ENCODE measurements around the gene COPG2.
"Not testable (repeated sequence)": the region's sequence is repeated elsewhere in the genome, so short reads cannot be mapped to it uniquely, and the experiment has no call there.

The COPG2 gene

DNA sequence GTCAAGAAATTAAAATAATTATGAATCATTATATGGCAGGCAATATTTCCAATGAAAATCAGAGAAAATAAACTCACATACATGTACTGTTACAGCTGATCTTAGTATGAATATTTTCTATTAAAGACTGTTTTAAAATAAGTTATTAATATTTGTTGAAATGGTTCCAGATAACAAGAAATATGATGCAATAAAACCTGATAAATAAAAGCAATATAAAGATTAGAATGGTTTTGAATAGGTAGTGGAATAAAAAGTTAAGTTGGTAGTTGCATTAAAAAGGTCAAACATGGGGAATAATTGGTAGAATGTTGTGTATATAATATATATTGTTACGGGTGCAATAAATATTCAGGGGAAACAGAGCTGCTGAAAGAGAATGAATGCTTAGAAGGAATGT, 124.2 kb downstream of the COPG2 start:
- H3K4me3 ChIP-seq (ENCODE audit: low read depth, low read length), result no peak overlapping the region
- TF ChIP-seq, protein P1, sequence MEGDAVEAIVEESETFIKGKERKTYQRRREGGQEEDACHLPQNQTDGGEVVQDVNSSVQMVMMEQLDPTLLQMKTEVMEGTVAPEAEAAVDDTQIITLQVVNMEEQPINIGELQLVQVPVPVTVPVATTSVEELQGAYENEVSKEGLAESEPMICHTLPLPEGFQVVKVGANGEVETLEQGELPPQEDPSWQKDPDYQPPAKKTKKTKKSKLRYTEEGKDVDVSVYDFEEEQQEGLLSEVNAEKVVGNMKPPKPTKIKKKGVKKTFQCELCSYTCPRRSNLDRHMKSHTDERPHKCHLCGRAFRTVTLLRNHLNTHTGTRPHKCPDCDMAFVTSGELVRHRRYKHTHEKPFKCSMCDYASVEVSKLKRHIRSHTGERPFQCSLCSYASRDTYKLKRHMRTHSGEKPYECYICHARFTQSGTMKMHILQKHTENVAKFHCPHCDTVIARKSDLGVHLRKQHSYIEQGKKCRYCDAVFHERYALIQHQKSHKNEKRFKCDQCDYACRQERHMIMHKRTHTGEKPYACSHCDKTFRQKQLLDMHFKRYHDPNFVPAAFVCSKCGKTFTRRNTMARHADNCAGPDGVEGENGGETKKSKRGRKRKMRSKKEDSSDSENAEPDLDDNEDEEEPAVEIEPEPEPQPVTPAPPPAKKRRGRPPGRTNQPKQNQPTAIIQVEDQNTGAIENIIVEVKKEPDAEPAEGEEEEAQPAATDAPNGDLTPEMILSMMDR (IDR thresholded peaks at IDR 0.05; ENCODE audit: insufficient read depth, low read depth, low read length, missing control alignments), result no peak
- no peak for DNase-seq (ENCODE audit: low read depth)

DNA sequence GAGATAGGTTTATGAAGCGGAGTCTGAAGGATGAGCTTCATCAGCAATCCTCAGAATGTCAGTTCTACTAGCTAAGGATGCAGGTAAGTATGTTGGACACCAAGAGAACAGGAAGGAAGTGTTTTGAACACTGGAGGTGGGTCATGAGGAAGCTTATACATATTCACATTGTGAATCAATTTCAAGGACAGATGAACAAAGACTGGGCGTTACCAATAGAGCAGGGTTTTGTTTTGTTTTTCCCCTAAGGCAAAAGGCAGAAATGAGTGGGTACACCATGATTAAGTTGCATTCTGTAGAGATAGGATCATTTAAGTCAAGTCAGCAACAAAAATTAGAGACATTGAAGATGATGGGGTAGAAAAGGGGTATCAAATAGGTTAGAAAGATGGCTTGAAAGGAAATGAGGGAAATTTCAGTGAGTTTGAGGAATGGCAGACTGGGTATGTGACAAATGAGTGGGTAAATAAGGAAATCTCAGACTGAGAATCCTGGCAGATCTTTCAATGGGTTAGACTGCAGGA, 125.0 kb downstream of the COPG2 start:
- H3K4me3 ChIP-seq (ENCODE audit: low read depth, low read length), result no peak overlapping the region
- no peak for DNase-seq (ENCODE audit: low read depth)
- TF ChIP-seq, protein P1 (IDR thresholded peaks at IDR 0.05; ENCODE audit: insufficient read depth, low read depth, low read length, missing control alignments), result no peak

DNA sequence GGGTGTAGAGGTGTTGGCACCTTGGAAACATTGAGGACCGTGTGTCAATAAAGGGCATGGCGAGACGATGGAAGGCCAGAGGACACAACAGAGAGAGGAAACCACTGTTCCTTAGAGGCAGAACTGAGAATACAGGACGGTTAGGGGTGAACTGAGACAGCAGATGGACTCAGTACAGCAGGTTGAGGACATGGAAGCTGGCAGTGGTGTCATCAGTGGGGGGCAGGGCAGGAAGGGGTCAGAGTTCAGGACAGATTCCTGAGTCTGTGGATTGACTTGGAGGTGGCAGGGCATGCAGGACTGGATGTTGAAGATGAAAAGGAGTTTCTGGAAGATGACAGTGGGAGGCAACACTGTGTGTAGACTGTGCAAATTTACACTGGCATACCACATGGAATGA, 126.3 kb downstream of the COPG2 start:
- not testable (repeated sequence) for DNase-seq (ENCODE audit: low read depth); H3K4me3 ChIP-seq (ENCODE audit: low read depth, low read length)

DNA sequence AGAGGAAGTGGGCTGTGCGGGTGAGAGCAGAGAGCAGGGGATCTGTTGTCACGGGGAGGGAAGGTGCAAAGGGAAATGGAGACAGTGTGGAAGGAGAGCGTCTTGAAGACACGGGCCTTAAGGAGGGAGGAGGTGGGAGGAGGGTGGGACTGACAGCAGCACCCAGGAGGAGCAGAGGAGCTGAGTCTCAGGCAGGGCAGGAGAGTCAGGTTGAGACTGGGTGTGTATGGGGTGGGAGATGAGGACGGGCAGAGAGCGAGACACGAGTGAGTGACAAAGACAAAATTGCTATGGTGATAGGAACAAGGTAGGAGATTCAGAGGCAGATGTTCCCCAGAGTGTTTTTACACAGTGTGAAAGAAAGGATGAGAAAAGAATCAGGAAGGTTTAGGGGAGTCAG, 127.3 kb downstream of the COPG2 start:
- DNase-seq (ENCODE audit: low read depth); H3K4me3 ChIP-seq (ENCODE audit: low read depth, low read length): not testable (repeated sequence)

DNA sequence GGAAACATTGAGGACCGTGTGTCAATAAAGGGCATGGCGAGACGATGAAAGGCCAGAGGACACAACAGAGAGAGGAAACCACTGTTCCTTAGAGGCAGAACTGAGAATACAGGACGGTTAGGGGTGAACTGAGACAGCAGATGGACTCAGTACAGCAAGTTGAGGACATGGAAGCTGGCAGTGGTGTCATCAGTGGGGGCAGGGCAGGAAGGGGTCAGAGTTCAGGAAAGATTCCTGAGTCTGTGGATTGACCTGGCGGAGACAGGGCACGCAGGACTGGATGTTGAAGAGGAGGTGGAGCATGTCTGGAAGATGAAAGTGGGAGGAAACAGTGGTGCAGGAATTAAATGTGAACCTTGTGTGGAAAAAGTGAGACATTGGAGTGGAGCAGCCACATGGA, 130.7 kb downstream of the COPG2 start:
- DNase-seq (ENCODE audit: low read depth); H3K4me3 ChIP-seq (ENCODE audit: low read depth, low read length): not testable (repeated sequence)

DNA sequence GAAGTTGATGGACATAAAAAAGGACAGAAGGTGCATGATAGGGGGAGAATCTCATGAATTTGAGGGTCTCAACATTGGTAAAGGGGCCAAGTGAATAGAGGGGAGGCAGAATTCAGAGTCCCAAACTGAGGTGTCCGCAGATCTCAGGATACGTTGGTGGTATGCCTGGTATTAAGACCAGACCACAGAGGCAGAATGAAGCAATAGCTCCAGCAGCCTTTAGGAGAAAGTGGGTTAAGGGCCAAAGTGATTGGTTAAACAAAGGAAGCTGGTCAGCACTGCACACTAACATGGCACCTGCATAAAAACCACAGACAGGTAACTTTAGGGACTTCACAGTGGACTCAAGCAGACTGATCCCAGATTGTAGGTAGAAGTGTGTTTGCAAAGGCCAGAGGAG, 139.1 kb downstream of the COPG2 start:
- TF ChIP-seq, protein P1 (IDR thresholded peaks at IDR 0.05; ENCODE audit: insufficient read depth, low read depth, low read length, missing control alignments), result no peak
- no peak overlapping the region for H3K4me3 ChIP-seq (ENCODE audit: low read depth, low read length)
- no peak for DNase-seq (ENCODE audit: low read depth)

DNA sequence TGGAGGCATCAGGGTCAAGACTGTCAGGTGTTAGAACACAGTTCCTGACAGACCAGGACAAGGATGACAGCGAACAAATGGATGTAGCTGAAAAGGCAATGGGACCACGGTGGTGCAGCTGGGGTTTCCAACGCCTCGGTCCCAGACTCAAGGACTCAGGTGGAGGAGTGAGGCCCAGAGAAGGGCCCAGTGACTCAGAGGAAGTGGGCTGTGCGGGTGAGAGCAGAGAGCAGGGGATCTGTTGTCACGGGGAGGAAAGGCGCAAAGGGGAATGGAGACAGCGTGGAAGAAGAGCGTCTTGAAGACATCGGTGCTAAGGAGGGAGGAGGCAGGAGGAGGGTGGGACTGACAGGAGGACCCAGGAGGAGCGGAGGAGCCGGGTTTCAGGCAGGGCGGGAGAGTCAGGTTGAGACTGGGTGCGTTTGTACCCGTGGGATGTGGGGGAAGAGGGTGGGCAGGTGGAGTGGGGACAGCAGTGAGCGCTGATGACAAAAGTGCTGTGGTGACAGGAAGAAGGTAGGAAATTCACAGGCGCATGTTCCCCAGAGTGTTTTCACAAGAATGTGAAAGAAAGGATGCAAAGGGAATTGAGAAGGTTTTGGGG, 140.7 kb downstream of the COPG2 start:
- DNase-seq (ENCODE audit: low read depth); H3K4me3 ChIP-seq (ENCODE audit: low read depth, low read length): not testable (repeated sequence)

DNA sequence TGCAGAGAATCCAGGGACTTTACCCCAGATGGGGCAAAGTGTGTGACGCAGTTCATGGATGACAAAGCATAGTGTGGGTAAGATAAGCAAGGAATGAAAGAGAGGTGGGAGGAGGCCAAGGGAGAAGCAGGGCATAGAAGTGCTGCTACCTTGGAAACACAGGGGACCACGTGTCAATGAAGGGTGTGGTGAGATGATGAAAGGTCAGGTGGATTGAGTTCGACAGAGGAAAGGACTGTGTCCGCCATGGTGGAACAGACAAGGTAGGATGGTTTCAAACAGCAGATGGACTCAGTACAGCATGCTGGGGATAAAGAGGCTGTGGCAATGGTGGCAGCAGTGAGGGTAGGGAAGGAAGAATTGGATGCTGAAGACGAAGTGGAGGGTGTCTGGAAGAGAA, 143.9 kb downstream of the COPG2 start:
- TF ChIP-seq, protein P1 (IDR thresholded peaks at IDR 0.05; ENCODE audit: insufficient read depth, low read depth, low read length, missing control alignments), result no peak
- no peak for DNase-seq (ENCODE audit: low read depth)
- H3K4me3 ChIP-seq (ENCODE audit: low read depth, low read length), result no peak overlapping the region

DNA sequence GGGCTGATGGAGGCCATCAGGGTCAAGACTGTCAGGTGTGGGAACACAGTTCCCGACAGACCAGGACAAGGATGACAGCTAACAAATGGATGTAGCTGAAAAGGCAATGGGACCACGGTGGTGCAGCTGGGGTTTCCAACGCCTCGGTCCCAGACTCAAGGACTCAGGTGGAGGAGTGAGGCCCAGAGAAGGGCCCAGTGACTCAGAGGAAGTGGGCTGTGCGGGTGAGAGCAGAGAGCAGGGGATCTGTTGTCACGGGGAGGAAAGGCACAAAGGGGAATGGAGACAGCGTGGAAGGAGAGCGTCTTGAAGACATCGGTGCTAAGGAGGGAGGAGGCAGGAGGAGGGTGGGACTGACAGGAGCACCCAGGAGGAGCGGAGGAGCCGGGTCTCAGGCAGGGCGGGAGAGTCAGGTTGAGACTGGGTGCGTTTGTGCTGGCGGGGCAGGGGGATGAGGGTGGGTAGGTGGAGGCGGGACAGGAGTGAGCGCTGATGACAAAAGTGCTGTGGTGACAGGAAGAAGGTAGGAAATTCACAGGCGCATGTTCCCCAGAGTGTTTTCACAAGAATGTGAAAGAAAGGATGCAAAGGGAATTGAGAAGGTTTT, 144.9 kb downstream of the COPG2 start:
- DNase-seq (ENCODE audit: low read depth); H3K4me3 ChIP-seq (ENCODE audit: low read depth, low read length): not testable (repeated sequence)
